ENCODE measurements around the gene INTS6.

The INTS6 gene

DNA sequence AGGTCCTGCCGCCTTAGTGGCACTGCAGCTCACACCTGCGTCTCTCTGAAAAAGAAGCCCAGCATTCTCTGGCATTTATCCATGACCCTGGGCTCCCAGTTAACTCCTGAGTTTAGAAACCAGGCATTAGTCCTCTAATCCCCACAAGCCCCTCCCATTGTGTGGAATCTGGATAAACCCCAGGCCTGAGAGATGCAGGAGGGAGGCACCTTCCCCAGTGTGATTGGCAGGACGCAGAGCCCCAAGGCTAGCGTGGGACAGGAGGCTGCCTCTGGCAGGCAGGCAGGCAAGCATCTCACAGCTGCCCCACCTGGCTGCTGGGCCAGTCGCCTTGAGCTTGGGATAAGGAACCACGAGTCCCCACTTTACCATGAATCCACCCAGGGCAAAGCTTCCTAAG is 124.3 kb downstream of the INTS6 start:
- no peak for DNase-seq (ENCODE audit: extremely low read depth, low read depth)
- TF ChIP-seq CTCF (IDR thresholded peaks at IDR 0.05; ENCODE audit: low read depth, low read length): no peak

DNA sequence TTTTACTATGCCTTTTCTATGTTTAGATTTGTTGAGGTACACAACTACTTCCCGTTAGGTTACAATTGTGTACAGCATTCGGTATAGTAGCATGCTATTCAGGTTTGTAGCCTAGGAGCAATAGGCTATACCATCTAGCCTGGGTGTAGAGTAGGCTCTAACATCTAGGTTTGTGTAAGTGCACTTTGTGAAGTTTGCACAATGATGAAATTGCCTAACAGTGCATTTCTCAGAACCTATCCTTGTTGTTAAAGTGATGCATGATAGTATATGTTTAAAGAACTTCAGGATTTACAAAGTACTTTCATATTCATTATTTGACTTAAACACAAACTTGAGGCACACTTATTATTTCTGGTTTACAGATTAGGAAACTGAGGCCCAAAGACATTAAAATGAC is 124.9 kb downstream of the INTS6 start:
- TF ChIP-seq CTCF (IDR thresholded peaks at IDR 0.05; ENCODE audit: low read depth, low read length): no peak
- DNase-seq (ENCODE audit: extremely low read depth, low read depth): no peak

GRCh38 chr13:51326777-51327176 is 126.1 kb downstream of the INTS6 start:
- no peak for TF ChIP-seq CTCF (IDR thresholded peaks at IDR 0.05; ENCODE audit: low read depth, low read length)
- no peak for DNase-seq (ENCODE audit: extremely low read depth, low read depth)

DNA sequence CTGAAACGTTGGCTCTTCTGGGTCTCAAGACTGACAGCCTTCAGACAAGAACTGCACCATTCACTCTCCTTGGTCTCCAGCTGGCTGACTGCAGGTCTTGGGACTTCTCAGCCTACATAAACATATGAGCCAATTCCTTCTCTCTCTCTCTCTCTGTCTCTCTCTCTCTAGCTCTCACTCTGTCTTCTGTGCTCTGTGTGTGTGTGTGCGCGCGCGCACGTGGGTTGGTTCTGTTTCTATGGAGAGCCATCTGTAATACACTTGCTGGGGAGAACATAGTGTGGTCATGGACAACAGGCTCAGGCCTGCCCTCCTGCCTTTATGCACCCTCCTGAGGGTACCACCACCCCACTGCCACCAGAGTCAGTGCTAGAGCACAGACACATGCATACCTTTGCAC is 127.0 kb downstream of the INTS6 start:
- no peak for TF ChIP-seq CTCF (IDR thresholded peaks at IDR 0.05; ENCODE audit: low read depth, low read length)
- DNase-seq (ENCODE audit: extremely low read depth, low read depth): no peak

DNA sequence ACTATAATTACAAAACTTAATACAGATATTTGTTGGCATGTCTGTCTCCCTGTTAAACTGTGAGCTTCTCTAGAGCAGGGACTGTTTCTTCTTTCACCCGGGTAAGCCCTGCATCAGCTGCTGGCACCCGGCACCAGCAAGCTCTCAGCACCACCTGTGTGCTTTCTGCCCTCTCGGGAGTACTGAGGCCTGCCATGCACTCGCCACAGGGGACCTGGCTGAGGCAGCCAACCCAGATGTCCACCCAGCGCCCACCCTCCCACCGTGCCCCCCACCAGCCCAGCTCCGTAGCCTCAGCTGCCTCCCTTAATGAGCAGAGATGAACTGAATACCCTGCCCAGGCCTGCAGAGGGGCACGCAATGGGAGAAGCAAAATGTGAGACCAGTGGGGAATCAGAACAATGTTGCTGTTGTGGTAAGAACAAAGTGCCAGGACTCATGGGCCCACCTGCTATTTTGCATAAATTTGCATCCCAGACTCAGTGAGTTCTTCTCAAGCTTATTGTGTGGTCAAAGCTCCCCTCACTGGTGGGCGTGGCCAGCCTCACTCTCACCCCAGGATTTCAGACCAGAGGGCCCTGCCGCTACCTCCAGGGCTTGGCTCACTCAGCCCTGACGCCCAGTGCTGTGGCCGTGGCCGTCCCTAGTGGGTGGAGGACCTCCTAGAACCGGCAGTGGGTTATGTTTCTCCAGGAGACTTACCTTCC is 128.0 kb downstream of the INTS6 start:
- no peak for TF ChIP-seq CTCF (IDR thresholded peaks at IDR 0.05; ENCODE audit: low read depth, low read length)
- no peak for DNase-seq (ENCODE audit: extremely low read depth, low read depth)

- DNase-seq (ENCODE audit: extremely low read depth, low read depth): no peak
- no peak for TF ChIP-seq CTCF (IDR thresholded peaks at IDR 0.05; ENCODE audit: low read depth, low read length)
Measured at GRCh38 chr13:51323824-51324511, 128.9 kb downstream of the INTS6 start.

- TF ChIP-seq CTCF (IDR thresholded peaks at IDR 0.05; ENCODE audit: low read depth, low read length): no peak
- no peak for DNase-seq (ENCODE audit: extremely low read depth, low read depth)
Measured at GRCh38 chr13:51322826-51323225, 130.0 kb downstream of the INTS6 start.

Measured in AG09319 (cell line).